GM18517 (cell line): ENCODE results near the gene CHD6.

Experiments
- ATAC-seq: cut with Tn5 transposase; IDR thresholded peaks from one replicate; pipeline ENCODE4 v1.9.1; 2021; ENCODE audit warnings: mild to moderate bottlenecking, moderate library complexity; ENCODE audit not compliant: unreplicated experiment

Gene CHD6

GRCh38 chr20:41617902-41618806 is at the start of gene CHD6:
CHD6 (minus strand) TSS chr20:41618377; CDS start chr20:41551337, 67,040 bp downstream.
- ATAC-seq = peak; percentile 99

DNA sequence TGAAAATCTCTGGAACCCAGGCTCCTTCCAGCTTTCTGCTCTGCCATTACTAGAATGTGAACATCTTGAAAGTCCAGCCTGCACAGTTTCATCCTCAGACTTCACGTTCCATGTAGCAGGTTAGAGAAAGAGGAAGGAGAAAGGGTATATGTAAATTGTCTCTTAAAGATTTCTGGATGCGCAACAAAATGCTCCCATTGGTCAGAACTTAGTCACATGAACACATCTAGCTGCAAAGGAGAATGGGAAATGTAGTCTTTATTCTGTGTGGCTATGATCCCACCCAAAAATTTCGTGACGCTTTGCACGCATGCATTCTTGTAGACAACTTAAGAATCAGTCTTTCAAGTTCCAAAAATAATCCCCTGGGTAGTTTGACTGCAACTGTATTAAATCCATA is 46.4 kb upstream of the CHD6 start:
- peak; percentile 75 for ATAC-seq

GRCh38 chr20:41657655-41658054 is 39.5 kb upstream of the CHD6 start:
- no peak for ATAC-seq

- no peak for ATAC-seq
Observed at GRCh38 chr20:41655962-41656618, 37.9 kb upstream of the CHD6 start.

DNA sequence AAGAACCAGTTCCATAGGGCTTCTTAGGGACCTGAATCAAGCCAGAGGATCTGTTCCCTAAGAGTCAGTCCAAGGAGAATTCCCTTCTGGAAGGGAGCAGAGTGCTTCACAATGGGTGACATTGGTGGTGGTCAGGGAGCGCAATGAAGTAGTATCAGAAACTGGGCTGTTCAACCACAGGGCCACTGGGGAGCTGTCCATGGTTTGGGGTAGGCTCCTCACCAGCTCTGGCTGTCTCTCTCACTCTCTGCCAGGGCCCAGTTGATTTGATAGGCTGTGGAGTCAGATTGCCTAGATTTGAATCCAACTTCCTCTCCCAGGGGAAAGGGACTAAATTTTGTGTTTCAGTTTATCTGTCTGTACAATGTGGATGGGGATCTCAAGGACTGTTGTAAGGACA is 36.7 kb upstream of the CHD6 start:
- ATAC-seq = no peak

DNA sequence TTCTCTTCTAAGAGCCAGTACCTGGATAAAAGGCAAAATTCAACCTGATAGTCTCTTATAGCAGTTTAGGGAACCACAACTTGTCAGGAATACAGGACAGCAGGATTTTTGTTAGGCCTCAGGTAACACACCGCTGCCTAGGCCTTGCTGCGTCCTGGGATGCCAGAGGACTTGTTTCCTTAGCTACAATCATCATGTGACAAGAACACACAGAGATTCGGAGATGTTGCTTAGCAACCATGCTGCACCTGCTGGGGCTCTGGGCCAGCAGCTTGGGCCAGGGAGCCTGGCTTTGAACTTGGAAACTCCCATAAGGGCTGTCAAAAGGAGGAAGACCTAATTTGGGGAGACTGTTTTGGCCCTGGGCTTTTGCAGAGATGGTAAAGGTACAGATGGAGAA is 36.1 kb upstream of the CHD6 start:
- no peak for ATAC-seq

DNA sequence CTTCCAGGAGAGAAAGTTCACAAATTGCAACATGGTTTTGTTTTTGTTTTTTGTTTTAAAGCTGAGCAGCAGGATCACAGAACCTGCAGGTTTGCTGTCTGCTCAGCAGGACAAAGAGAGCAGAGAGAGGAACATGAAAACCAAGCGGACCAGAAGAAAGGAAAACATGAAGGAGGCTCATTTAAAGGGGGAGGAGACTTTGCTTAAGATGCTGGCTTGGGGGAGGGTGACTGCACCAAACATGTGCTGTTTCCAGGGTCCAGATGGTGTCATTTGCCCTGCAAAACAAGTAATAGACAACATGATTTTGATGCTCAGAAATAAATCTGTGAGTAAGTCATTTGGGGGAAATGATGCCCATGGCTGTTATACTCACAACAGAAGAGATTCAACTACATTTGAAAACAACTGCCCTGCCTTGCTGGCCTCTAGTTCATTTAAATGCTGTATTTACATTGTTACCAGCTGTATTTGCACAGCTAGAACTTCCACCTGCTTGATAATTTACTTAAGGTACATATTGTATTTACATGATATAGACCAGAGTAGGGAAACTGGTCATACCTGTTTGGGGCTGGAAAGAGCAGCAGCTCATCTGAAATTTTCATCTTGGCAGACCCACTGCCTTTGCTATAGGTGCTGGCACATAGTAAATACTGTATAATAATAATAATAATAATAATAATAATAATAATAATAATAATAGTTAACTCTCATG is 32.2 kb upstream of the CHD6 start:
- no peak for ATAC-seq

DNA sequence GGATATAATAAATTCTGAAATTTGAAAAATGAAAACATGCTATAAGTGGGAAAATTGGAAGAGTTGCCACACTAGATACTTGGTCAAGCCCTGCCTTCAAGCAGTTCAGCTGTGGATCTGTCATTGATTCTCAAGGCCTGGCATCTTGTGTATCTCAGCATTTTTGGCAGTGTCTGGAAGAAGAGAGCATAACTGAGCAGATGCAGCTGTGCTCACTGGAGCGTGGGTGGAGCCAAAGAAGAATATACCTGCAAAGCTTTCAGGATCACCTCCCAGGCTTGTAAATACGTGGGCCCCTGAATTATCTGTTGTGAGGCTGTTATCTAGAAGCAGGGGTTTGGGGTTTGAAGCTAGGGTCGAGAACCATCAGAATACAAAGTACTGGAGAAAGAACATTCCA is 31.3 kb upstream of the CHD6 start:
- no peak for ATAC-seq

DNA sequence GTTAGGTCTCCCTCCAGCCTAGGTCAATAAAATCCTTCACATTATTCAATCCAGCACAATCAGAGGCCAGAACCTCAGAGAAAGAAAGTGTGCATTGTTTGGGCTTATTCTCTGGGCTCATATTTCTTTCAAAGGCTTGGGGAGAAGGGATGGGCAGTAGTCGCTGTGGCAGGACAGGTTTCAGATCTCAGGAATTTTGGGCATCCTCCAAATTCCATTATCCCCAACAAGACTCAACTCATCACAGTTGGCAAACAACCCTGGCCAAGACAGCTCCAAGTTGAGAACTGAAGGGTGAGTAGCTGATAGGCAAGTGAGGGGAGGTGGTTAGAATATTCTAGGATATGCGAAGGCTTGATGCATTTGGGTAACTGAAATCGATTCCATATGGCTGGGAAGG is 27.2 kb upstream of the CHD6 start:
- ATAC-seq = no peak

- ATAC-seq = no peak
Observed at GRCh38 chr20:41643504-41643938, 25.3 kb upstream of the CHD6 start.

GRCh38 chr20:41639630-41640029 is 21.5 kb upstream of the CHD6 start:
- no peak for ATAC-seq

- ATAC-seq = no peak
Observed at GRCh38 chr20:41638456-41638855, 20.3 kb upstream of the CHD6 start.

DNA sequence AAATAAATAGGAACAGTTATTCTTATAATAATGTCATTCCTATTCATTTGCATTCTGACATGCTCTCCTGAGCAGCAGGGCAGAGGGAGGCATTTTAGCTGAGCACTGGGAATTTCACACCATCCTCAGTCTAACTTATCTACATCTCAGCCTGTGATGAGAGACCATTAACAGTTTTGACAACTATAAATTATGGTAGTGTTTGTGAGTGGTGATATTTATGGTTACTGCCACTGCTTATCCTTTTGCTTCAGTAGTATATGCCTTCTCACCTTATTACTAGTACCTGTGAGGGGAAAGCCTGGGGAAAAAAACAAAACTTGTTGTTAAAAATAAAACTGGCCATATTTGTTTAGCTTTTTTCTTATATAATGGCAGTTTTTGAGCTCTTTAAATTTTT is 17.0 kb upstream of the CHD6 start:
- no peak for ATAC-seq

DNA sequence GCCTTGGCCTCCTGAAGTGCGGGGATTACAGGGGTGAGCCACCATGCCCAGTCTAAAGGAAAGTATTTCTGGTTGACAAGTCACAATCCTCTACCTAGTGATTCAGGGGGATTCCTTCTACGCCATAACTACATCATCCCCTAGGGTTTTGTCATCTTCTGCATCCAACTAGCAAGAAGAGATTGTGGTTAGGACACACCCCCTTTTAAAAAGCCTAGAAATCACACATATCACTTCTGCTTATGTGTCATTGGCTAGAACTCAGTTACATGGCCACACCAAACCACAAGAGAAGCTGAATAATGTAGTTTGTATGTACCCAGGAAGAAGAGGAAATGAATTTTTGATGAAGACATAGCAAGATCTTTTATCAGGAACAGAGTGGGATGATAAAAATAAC is 14.7 kb upstream of the CHD6 start:
- ATAC-seq = no peak

- no peak for ATAC-seq
Observed at GRCh38 chr20:41631826-41632225, 13.6 kb upstream of the CHD6 start.

GRCh38 chr20:41630846-41631245 is 12.7 kb upstream of the CHD6 start:
- ATAC-seq = no peak

DNA sequence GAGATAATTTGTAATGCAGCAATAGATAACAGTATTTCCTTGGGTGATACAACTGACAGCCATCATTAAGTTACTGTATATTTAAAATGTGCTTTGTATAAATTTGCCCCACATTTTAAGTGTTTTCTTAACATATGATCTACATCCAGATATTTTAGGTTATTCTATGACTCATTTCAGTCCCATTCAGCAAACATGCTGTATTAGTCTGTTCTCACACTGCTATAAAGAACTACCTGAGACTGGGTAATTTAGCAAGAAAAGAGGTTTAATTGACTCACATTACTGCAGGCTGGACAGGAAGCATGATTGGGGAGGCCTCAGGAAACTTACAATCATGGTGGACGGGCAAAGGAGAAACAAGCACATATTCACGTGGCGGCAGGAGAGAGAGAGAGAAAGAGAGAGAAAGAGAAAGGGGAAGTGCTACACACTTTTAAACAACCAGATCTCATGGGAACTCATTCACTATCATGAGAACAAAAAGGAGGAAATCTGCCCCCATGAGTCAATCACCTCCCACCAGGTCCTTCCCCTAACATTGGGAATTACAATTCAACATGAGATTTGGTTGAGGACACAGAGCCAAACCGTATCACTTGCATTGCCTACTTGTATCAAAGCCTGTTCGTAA is 9.6 kb upstream of the CHD6 start:
- no peak for ATAC-seq

DNA sequence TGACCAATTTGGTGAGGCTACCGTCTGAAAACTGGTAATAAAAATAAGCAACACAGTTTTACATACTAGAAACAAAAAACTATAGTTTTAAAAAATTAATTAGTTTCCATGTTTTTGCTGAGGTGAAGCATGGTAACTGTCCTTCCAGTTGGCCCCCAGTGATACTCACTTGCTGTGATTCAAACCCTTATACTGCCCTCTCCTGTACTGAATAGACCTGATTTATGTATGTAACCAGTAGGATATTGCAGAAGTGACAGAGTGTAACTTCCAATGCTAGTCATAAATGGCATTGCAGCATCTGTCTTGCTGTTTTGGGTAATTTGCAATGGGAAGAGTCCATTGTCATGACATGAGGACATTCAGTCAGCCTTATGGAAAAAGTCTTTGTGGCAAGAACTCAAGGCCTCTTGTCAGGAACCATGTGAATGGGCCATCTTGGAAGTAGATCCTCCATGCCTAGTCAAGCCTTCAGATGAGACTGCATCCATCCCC is 8.9 kb upstream of the CHD6 start:
- no peak for ATAC-seq

DNA sequence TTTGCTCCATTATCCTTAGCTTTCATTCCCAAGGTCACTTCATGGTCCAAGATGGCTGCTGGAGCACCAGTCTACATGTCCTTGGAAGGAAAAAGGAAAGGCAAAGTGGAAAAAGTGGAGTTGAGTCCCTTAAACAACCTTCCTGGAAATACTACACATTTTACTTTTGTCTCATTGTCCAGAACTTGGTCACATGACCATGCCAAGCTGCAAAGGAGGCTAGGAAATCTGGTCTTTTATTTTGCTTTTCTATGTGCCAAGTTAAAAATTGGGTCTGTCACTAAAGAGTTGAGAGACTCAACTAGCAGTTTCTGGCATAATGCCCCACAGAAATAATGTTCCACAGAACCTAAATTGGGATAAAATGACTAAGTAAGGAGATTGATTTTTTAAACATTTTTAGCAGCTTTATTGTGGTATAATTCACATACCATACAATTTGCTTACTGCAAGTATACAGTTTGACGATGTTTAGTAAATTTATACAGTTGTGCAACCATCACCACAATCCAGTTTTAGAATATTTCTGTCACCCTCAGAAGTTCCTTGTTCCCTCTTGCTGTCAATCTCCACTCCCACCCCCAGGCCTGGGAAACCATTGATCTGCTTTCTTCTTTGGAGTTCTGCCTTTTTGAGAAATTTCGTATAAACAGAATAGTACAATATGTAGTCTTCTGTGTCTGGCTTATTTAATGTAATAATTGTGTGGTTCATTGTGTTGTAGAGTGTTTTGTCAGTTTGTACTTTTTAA is 5.6 kb upstream of the CHD6 start:
- no peak for ATAC-seq

DNA sequence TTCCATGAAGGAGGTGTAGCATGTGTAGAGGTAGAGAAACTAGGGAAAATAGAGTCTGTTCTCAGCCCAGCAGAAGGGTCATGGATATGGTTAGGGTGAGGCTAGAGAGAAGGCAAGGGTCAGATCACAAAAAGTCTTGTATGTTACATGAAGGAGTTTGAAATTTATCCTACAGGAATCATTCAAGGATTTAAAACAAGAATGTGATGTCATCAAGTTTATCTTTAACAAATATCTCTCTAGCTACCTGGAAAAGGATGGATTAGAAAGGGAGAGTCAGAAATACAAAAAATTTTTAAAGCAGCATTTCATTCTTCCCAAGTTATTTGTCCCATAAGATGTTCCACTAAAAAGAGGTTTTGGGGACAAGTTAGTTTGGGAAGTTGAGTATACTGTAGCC is 4.4 kb upstream of the CHD6 start:
- no peak for ATAC-seq
